HG03520 (cell line): ENCODE data around the gene TLCD1.

Experiments
- ATAC-seq: cut with Tn5 transposase; IDR thresholded peaks from one replicate; pipeline ENCODE4 v1.9.1; 2021; ENCODE audit warnings: mild to moderate bottlenecking, moderate library complexity; ENCODE audit not compliant: unreplicated experiment

Gene TLCD1

DNA sequence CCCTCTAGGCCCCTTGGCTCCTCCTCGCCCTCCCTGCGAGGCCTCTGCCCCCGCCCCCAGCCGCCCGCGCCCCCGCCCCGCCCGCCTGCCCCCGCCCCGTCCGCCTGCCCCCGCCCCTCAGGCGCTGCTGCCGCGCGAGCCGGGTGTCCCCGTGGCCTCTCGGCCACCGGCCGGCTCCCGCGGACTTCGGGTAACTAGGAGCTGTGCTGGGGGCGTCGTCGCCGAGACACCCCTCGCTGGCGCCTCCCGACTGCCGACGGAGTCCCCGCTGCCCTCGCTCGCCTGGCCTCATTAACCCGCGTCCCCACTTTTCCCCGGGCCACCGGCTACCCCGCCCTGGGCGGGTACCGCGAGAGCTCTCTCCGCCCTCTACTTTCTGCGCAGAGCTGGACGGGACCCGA is at the start of gene TLCD1:
TLCD1 (minus strand) TSS at position 8 of the 401 bp plus-strand sequence. CDS start 136 bp downstream, outside the sequence.
- ATAC-seq: no peak

- no peak for ATAC-seq
These were observed 48.2 kb upstream of the TLCD1 start for GRCh38 chr17:28774206-28774605.

DNA sequence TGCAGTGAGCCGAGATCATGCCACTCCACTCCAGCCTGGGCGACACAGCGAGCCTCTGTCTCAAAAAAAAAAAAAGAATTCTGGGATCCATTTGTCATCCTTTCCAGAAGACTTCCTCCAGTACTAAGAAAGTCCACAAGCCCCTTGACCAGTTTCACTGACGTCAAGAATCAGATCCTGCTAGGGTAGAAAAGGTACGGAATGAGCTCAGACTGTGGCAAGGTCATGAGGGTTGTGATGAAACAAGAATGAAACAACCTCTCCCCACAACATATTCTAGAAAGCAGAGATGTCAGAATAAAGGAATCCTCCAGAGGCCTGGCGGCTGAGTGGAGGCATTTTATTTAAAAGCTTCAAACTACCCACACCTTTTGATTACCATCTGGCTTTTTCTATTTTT is 47.7 kb upstream of the TLCD1 start:
- no peak for ATAC-seq

DNA sequence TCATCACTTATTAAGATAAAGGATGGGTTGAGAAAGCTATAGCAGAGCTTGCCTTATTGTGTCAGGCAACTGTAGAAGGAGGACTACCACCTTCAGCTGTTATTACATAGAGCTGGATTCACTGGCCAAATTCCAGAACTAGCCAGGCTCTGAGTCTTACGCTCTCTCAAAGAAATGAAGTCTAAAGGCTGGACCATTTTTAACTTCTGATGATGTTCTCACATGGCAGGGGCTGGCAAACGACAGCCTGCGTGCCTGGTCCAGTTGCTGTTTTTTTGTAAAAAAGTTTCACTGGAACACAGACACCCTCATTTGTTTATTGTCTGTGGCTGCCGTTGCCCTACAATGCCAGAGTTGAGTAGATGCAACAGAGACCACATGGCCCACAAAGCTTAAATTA is 39.0 kb upstream of the TLCD1 start:
- ATAC-seq: no peak

GRCh38 chr17:28763804-28764266 is 37.8 kb upstream of the TLCD1 start:
- ATAC-seq: no peak

DNA sequence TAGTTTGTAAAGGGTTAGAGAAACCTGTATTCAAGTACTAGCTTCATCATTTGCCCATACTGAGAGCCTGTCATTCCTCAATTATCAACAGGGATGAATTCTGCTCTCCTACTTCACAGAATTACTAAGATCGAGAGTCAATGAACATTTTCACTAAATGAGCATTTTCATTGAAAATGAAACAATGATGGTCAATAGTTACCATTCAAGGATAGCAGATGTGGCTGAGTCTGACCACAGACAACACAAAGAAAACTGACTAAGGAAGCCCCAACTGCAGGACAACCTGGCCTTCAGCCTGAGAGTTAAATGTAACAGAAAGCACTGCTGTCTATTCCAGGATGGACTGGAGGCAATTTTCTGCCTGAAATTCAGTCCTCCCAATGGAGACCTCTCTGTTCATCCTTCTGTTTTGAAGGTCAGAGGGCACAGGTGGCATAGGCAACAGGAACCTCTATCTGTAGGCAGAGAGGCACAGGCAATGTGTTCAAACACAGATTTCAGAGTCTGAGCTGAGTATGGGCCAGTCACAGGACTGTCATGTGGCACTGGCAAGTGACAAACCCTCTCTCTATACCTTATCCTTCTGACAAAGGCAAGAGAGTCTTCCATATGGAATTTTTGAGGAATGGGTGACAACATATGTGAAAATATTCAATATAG is 37.2 kb upstream of the TLCD1 start:
- no peak for ATAC-seq

- ATAC-seq: no peak
These were observed 34.8 kb upstream of the TLCD1 start for GRCh38 chr17:28760601-28761562.

- no peak for ATAC-seq
These were observed 33.3 kb upstream of the TLCD1 start for GRCh38 chr17:28759256-28759865.

- no peak for ATAC-seq
These were observed 32.5 kb upstream of the TLCD1 start for GRCh38 chr17:28758411-28759121.

DNA sequence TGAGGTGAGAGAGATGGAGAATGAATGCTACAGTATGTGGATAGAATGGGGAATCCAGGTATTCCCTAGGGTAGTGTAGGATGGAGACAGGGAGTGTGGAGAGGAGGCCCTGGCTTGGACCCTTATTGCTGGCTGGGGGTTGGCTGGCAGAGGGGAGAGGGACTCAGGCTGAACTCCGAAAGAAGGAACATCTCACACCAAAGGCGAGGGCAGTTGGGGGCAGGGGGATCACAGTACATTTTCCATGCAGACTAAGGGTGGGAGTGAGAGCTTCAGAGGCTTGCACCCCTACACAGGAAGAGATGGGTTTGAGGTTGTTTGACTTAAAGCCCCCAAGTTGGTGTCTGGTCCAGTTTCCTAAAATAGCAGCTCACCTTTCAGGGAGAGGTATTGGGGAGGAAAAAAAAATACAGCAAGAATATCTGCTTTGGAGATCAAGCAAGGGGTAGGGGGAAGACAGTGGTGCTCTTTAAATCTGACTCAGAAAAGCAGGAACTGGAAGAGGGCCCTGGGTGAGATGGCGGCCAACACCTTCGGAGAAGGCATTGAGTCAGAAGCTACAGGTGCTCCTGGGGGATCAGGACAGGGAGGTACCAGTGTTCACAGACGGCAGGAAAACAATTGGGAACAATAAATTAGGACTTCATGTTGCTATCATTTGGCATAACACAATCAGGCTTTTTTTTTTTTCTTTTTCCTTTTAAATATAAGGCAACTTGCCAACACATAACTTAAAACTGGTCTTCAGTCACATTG is 30.2 kb upstream of the TLCD1 start:
- ATAC-seq: no peak

DNA sequence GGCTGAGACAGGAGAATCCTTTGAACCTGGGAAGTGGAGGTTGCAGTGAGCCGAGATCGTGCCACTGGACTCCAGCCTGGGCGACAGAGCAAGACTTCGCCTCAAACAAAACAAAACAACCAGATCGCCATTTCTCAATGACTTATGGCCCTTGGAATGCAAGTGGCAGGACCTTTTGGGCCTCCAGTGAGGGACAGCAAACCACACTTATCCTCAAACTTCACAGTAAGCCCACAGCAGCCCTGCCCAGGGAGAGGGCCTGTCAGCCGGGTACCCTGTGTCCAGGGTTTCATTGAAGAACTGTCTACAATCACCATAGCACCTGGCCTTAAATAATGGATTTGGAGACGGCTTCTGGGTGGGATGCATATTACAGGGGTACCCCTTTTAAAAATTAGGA is 29.5 kb upstream of the TLCD1 start:
- no peak for ATAC-seq

DNA sequence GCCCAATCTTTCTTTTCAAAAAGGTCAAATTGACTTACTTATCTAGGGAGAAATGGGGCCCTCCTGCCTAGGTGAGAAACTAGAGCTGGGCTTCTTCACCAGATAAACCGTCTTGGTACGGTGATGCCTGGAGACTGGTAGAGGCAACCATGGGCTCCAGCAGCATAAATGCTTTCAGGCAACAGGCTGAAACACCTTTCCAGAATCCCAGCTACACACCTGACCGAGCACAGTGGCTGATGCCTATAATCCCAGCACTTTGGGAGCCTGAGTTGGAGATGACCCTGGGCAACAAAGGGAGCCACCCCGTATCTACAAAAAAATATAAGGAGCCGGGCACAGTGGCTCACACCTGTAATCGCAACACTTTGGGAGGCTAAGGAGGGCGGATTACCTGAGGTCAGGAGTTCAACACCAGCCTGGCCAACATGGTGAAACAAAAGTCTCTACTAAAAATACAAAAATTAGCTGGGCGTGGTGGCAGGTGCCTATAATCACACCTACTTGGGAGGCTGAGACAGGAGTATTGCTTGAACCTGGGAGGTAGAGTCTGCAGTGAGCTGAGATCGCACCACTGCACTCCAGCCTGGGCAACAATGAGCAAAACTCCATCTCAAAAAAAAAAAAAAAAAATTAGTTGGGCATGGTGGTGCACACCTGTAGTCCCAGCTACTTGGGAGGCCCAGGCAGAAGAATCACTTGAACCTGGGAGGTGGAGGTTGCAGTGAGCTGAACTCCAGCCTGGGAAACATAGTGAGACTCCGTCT is 25.8 kb upstream of the TLCD1 start:
- ATAC-seq: no peak

DNA sequence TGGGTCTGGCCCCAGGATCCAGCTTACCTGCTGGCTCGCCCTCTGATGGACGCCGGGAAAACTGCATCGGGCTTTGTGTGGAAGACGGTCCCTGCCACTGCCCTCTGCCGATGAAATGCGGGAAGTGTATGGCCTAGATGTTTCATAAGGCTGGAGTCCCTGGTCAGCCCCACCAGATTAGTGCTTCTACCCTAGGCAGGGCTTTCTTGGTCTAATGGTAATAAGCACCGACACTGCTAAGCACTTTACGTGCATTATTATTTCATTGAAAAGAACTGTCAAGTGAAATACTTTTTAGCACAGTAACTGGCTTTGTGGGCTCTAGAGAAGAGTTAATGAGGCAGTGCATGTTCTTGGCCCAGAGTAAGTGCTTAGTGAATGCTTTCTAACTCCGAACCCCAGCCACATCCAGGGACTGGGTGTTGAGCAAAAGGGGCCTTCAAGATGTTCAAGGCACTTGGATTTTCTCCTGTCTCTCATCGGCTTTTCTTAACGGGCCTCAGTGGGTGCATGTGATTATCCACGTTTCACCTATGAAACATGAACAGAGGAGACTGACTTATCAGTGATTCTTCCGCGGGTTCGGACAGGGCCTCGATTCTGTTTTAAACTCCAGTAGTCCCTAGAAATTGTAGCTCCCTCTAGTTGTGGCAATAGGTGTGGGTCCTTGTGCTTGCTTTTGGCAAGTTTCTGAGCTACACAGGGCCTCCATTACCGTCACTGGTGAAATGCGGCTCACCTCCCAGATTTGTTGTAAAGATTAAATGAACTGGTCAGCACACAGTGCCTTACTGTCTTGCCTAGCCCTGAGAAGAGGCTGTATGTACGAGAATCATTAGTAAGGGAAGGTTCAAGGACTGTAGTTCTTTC is 24.4 kb upstream of the TLCD1 start:
- peak; percentile 76 for ATAC-seq

- no peak for ATAC-seq
These were observed 23.6 kb upstream of the TLCD1 start for GRCh38 chr17:28749516-28750177.

DNA sequence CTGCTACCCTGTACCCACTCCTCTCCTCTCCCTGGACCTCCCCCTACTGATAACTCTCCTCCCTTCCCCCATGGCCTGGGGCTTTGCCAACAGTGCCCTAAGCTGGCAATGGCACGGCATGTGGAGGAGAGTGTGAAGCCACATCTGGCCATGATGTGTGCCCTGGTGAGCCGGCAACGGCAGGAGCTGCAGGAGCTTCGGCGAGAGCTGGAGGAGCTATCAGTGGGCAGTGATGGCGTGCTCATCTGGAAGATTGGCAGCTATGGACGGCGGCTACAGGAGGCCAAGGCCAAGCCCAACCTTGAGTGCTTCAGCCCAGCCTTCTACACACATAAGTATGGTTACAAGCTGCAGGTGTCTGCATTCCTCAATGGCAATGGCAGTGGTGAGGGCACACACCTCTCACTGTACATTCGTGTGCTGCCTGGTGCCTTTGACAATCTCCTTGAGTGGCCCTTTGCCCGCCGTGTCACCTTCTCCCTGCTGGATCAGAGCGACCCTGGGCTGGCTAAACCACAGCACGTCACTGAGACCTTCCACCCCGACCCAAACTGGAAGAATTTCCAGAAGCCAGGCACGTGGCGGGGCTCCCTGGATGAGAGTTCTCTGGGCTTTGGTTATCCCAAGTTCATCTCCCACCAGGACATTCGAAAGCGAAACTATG is 23.0 kb upstream of the TLCD1 start:
- ATAC-seq: no peak

DNA sequence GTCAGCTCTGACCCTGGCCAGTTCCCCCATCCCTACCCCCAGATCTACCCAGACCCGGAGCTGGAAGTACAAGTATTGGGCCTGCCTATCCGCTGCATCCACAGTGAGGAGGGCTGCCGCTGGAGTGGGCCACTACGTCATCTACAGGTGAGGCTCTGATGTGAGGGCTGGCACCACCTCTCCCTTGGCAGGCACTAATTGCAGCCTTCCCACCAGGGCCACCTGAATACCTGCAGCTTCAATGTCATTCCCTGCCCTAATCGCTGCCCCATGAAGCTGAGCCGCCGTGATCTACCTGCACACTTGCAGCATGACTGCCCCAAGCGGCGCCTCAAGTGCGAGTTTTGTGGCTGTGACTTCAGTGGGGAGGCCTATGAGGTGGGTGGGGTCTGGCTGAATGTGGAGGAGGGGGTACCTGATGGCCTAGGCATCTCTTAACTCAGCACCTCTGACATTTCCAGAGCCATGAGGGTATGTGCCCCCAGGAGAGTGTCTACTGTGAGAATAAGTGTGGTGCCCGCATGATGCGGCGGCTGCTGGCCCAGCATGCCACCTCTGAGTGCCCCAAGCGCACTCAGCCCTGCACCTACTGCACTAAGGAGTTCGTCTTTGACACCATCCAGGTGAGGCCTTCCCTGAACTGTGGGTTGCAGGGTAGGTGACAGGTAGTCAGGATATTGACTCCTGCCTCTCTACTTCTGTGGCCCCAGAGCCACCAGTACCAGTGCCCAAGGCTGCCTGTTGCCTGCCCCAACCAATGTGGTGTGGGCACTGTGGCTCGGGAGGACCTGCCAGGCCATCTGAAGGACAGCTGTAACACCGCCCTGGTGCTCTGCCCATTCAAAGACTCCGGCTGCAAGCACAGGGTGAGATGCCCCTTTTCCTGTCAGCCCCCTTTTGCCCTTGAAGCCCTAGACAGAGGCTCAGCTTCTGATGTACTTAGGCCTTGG is 22.0 kb upstream of the TLCD1 start:
- ATAC-seq: no peak
